NCI-H524 treated with DMSO at 0.1 percent for 48 hours (cell line): ENCODE measurements around the gene LPAR3.
"Not testable (repeated sequence)": the region's sequence is repeated elsewhere in the genome, so short reads cannot be mapped to it uniquely, and the experiment has no call there.

ENCODE experiments used
- DNase-seq: peaks from one replicate; lab custom pipeline; 2025; lab: John Stamatoyannopoulos, UW

The LPAR3 gene

GRCh38 chr1:84892705-84893618 lies at the start of gene LPAR3:
Gene LPAR3 (minus strand): TSS chr1:84893206. CDS start chr1:84866120, 27,086 bp downstream.
- peak; percentile 22 for DNase-seq

GRCh38 chr1:84941843-84942242 lies 48.8 kb upstream of the LPAR3 start:
- no peak for DNase-seq

- no peak for DNase-seq
Measured at GRCh38 chr1:84940481-84940880, 47.5 kb upstream of the LPAR3 start.

GRCh38 chr1:84939761-84940160 lies 46.8 kb upstream of the LPAR3 start:
- DNase-seq, result no peak

- DNase-seq, result no peak
Measured at GRCh38 chr1:84939151-84939550, 46.1 kb upstream of the LPAR3 start.

- DNase-seq, result no peak
Measured at GRCh38 chr1:84936116-84936810, 43.3 kb upstream of the LPAR3 start.

- no peak for DNase-seq
Measured at GRCh38 chr1:84933011-84933611, 40.1 kb upstream of the LPAR3 start.

- DNase-seq, result no peak
Measured at GRCh38 chr1:84930831-84931230, 37.8 kb upstream of the LPAR3 start.

- DNase-seq, result no peak
Measured at GRCh38 chr1:84930329-84930728, 37.3 kb upstream of the LPAR3 start.

- no peak for DNase-seq
Measured at GRCh38 chr1:84929581-84929980, 36.6 kb upstream of the LPAR3 start.

GRCh38 chr1:84928979-84929378 lies 36.0 kb upstream of the LPAR3 start:
- DNase-seq, result no peak

- DNase-seq, result no peak
Measured at GRCh38 chr1:84923317-84923716, 30.3 kb upstream of the LPAR3 start.

- DNase-seq, result no peak
Measured at GRCh38 chr1:84920159-84920558, 27.2 kb upstream of the LPAR3 start.

GRCh38 chr1:84919461-84919970 lies 26.5 kb upstream of the LPAR3 start:
- DNase-seq, result no peak

GRCh38 chr1:84918726-84919336 lies 25.8 kb upstream of the LPAR3 start:
- no peak for DNase-seq

- DNase-seq, result no peak
Measured at GRCh38 chr1:84916897-84917296, 23.9 kb upstream of the LPAR3 start.

GRCh38 chr1:84913555-84913892 lies 20.5 kb upstream of the LPAR3 start:
- DNase-seq, result no peak

GRCh38 chr1:84912726-84913554 lies 19.9 kb upstream of the LPAR3 start:
- DNase-seq, result no peak

- not testable (repeated sequence) for DNase-seq
Measured at GRCh38 chr1:84908746-84909464, 15.9 kb upstream of the LPAR3 start.

- no peak for DNase-seq
Measured at GRCh38 chr1:84907095-84907827, 14.3 kb upstream of the LPAR3 start.
